Spleen (tissue), 11 donors: ENCODE results near the gene TMEM255A. TPM values are rescaled to one million over a fixed set of nuclear protein-coding genes. Genes with fewer than 3 reads are reported as not detected.

ENCODE experiments used
- DNase-seq: peaks from one replicate; pipeline ENCODE4 v3.0.0-alpha.2; 2020
- H3K27ac ChIP-seq, 8 donors: fragments of 200-600 bp; sonication (generic) in 7 of 8; 1 replicate in 4 of 8; 2 replicates in 4 of 8; pipeline versions ENCODE4 v1.5.0 to v1.8.0; 2016 to 2021; ENCODE audit warnings: inconsistent platforms in 4 of 8, mild to moderate bottlenecking in 4 of 8, moderate library complexity in 1 of 8
- H3K27me3 ChIP-seq, 7 donors: fragments of 200-600 bp; sonication (generic) in 6 of 7; replicated peaks in 1 of 7; 1 replicate in 4 of 7; 2 replicates in 3 of 7; pipeline versions ENCODE4 v1.5.0 to v1.8.0; 2016 to 2021; ENCODE audit warnings: inconsistent platforms in 3 of 7, mild to moderate bottlenecking in 1 of 7
- H3K36me3 ChIP-seq, 6 donors: fragments of 200-600 bp; sonication (generic) in 5 of 6; 1 replicate in 4 of 6; 2 replicates in 2 of 6; pipeline versions ENCODE4 v1.5.0 to v1.8.0; 2016 to 2021; ENCODE audit warnings: inconsistent platforms in 2 of 6
- H3K4me1 ChIP-seq, 6 donors: fragments of 200-600 bp; sonication (generic) in 5 of 6; 1 replicate in 3 of 6; 2 replicates in 3 of 6; pipeline versions ENCODE4 v1.5.0 to v1.8.0; 2016 to 2021; ENCODE audit warnings: inconsistent platforms in 3 of 6
- H3K4me3 ChIP-seq, 8 donors: fragments of 200-600 bp; sonication (generic) in 7 of 8; 1 replicate in 4 of 8; 2 replicates in 4 of 8; pipeline versions ENCODE4 v1.5.0 to v1.8.0; 2016 to 2021; ENCODE audit warnings: inconsistent platforms in 4 of 8, mild to moderate bottlenecking in 4 of 8, moderate library complexity in 2 of 8
- H3K9me3 ChIP-seq, 8 donors: fragments of 200-600 bp; sonication (generic) in 7 of 8; 1 replicate in 4 of 8; 2 replicates in 4 of 8; pipeline versions ENCODE4 v1.5.0 to v1.8.0; 2016 to 2021; ENCODE audit warnings: inconsistent platforms in 4 of 8
- POLR2A ChIP-seq, 3 donors: fragments of 450-650 bp; IDR thresholded peaks; one replicate each; pipeline ENCODE4 v1.5.1; 2017; ENCODE audit warnings: antibody characterized with exemption in 3 of 3, mild to moderate bottlenecking in 1 of 3
- POLR2AphosphoS5 ChIP-seq, 3 donors: sonication (generic); formaldehyde crosslinking; IDR thresholded peaks; one replicate each; pipeline ENCODE4 v1.5.1; 2017; ENCODE audit warnings: antibody characterized with exemption in 3 of 3
- WGBS, 5 donors: extraction: QIAGEN DNeasy Blood & Tissue Kit in 3 of 5; methylation state at CpG; one replicate each; pipeline versions ENCODE4 v1.1.5 to v1.1.7; 2013 to 2018; 5-methylcytosine and 5-hydroxymethylcytosine counted together
- intact Hi-C: fragments of 100-400 bp; cut with DNase I; formaldehyde crosslinking; loops from one replicate; pipeline ENCODE4 v1.15.0; 2023; ENCODE audit warnings: low total_unique reads
- polyA plus RNA-seq, 3 donors: library from polyadenylated mRNA; stranded (reverse); fragments of 200-250 nt; gene quantifications; one replicate each; pipeline ENCODE4 v1.2.1, GENCODE V29; 2013
- total RNA-seq, 7 donors: library from RNA; depleted of rRNA in 3 of 7; stranded (reverse); fragments of >200 nt in 3 of 7; fragmentation: NEBNext Ultra II Directional in 4 of 7; extraction: Animal tissue kit (Norgen Biotek cat#: 25700) in 4 of 7; gene quantifications; one replicate each; pipeline versions ENCODE4 v1.1.0 to v1.2.1, GENCODE V29; 2016 to 2021
- TF ChIP-seq, protein P1 (sequence below), 11 experiments: fragments of 200-600 bp in 7 of 11; fragments of 450-650 bp in 4 of 11; sonication (generic) in 4 of 11; IDR thresholded peaks in 8 of 11; conservative IDR thresholded peaks in 3 of 11; 1 replicate in 7 of 11; 2 replicates in 4 of 11; pipeline versions ENCODE4 v1.4.0 to v1.8.0; 2016 to 2021; ENCODE audit warnings: antibody characterized with exemption in 11 of 11, inconsistent platforms in 4 of 11, mild to moderate bottlenecking in 1 of 11
- donor health status: healthy with polysubstance abuse.
- donor health status: DM: no; HTN: no; CAD: no; lungs with moderate emphysema.
- donor health status: DM: no; HTN: no; CAD: no.
- donor health status: Bipolar disorder and iron deficiency.
- donor health status: healthy.
- donor health status: DM: no; HTN: no; CAD: no.
- donor health status: DM: yes; HTN: yes; CAD: no.

Gene TMEM255A
- total and polyA plus RNA-seq, 10 donors: 0.46 to 2.0 (median 1.5) TPM

- Histone ChIP-seq H3K9me3 (no peaks in the 10 kb centered on the region), H3K27ac (peak overlapping the region in 3 of 8 donors; percentile 24 to 45 (median 36)), H3K27me3 (peaks cover 0 to 42% (median 20%) of the 10 kb centered on the region in 7 donors), H3K4me1 (peaks cover 0 to 33% (median 16%) of the 10 kb centered on the region in 6 donors), H3K36me3 (no peaks in the 10 kb centered on the region), H3K4me3 (peak overlapping the region; percentile 21 to 62 (median 34))
- TF ChIP-seq, protein P1, sequence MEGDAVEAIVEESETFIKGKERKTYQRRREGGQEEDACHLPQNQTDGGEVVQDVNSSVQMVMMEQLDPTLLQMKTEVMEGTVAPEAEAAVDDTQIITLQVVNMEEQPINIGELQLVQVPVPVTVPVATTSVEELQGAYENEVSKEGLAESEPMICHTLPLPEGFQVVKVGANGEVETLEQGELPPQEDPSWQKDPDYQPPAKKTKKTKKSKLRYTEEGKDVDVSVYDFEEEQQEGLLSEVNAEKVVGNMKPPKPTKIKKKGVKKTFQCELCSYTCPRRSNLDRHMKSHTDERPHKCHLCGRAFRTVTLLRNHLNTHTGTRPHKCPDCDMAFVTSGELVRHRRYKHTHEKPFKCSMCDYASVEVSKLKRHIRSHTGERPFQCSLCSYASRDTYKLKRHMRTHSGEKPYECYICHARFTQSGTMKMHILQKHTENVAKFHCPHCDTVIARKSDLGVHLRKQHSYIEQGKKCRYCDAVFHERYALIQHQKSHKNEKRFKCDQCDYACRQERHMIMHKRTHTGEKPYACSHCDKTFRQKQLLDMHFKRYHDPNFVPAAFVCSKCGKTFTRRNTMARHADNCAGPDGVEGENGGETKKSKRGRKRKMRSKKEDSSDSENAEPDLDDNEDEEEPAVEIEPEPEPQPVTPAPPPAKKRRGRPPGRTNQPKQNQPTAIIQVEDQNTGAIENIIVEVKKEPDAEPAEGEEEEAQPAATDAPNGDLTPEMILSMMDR (IDR thresholded peaks at IDR 0.05 in 8 of 11, conservative IDR thresholded peaks at IDR 0.05 in 3 of 11): peak in 10 of 11 experiments; percentile 44 to 73 (median 66)
- TF ChIP-seq POLR2A (IDR thresholded peaks at IDR 0.05) (no peak), POLR2AphosphoS5 (IDR thresholded peaks at IDR 0.05) (peak; percentile 65 to 76 (median 69))
- WGBS, 5 donors: 3 to 54% (median 10%) methylated on average over 2 to 52 of the region's 52 CpGs
- intact Hi-C loops: no loop called here
- DNase-seq: peak; percentile 92
Observed at GRCh38 chrX:120308959-120309872, 2.0 kb downstream of the TMEM255A start.

- intact Hi-C loops: no loop called here
- no peak for DNase-seq
- no peaks in the 10 kb centered on the region for H3K36me3 ChIP-seq
- peaks cover 0 to 42% (median 20%) of the 10 kb centered on the region in 7 donors for H3K27me3 ChIP-seq
- H3K9me3 ChIP-seq: no peaks in the 10 kb centered on the region
- peak overlapping the region in 3 of 8 donors; percentile 37 to 62 (median 44) for H3K4me3 ChIP-seq
- H3K4me1 ChIP-seq: peaks cover 0 to 40% (median 16%) of the 10 kb centered on the region in 6 donors
- TF ChIP-seq POLR2A (IDR thresholded peaks at IDR 0.05): no peak
- TF ChIP-seq, protein P1 (IDR thresholded peaks at IDR 0.05 in 8 of 11, conservative IDR thresholded peaks at IDR 0.05 in 3 of 11): no peak
- no peak for TF ChIP-seq POLR2AphosphoS5 (IDR thresholded peaks at IDR 0.05)
- 31 to 44% (median 37%) methylated on average over 11 to 12 of the region's 12 CpGs for WGBS, 5 donors
- H3K27ac ChIP-seq: no peak overlapping the region
Observed at GRCh38 chrX:120308558-120308957, 2.7 kb downstream of the TMEM255A start.

DNA sequence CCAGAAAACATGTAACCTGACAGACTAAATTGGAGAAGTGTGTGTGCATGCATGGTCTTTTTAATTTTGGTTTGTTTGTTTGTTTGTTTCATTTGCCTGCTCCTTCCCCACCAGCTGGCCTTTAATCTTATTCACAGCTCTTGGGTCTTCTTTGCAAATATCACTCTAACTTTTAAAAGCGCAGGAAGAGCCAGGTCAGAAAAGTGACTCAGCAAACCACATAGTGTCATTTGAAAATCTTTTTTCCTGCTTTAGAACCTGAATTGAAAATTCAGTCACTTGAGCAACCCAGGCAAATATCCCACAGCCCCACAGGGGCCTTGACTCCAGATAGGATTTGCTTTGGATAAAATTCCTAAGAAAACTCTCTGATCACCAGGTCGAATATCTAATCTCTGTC is 4.6 kb downstream of the TMEM255A start:
- DNase-seq: no peak
- WGBS, 5 donors: 26 to 56% (median 44%) methylated on average over 2 of the region's 2 CpGs
- H3K27ac ChIP-seq: no peak overlapping the region
- H3K36me3 ChIP-seq: no peaks in the 10 kb centered on the region
- H3K4me1 ChIP-seq: peaks cover 0 to 59% (median 30%) of the 10 kb centered on the region in 6 donors
- TF ChIP-seq POLR2A (IDR thresholded peaks at IDR 0.05): no peak
- TF ChIP-seq, protein P1 (IDR thresholded peaks at IDR 0.05 in 8 of 11, conservative IDR thresholded peaks at IDR 0.05 in 3 of 11): no peak
- no peak for TF ChIP-seq POLR2AphosphoS5 (IDR thresholded peaks at IDR 0.05)
- no peak overlapping the region for H3K4me3 ChIP-seq
- intact Hi-C loops: no loop called here
- H3K27me3 ChIP-seq: peaks cover 0 to 37% (median 20%) of the 10 kb centered on the region in 7 donors
- H3K9me3 ChIP-seq: no peaks in the 10 kb centered on the region
